ENCODE data around the gene LMLN.

DNA sequence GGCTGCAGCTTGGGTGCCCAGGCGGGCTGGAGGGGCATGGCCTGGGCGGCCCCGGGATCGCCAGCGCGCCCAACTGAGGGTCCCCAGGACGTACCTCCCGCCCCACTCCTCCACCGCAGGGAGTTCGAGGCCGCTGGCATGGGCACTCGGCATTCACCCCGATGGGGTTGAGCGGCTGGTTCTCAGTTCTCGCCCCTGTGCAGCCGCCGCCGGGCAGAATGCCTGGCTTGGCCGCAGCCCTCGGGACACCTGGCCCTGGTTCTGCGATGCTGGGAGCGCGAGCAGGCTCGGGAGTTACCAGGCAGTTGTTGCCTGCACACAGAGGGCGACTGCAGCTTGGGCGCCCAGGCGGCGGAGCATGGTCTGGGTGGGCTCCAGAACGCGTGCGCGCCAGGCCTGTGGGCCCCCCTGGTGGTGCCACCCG is 121.4 kb downstream of the LMLN start:
- TF ChIP-seq, protein P1, sequence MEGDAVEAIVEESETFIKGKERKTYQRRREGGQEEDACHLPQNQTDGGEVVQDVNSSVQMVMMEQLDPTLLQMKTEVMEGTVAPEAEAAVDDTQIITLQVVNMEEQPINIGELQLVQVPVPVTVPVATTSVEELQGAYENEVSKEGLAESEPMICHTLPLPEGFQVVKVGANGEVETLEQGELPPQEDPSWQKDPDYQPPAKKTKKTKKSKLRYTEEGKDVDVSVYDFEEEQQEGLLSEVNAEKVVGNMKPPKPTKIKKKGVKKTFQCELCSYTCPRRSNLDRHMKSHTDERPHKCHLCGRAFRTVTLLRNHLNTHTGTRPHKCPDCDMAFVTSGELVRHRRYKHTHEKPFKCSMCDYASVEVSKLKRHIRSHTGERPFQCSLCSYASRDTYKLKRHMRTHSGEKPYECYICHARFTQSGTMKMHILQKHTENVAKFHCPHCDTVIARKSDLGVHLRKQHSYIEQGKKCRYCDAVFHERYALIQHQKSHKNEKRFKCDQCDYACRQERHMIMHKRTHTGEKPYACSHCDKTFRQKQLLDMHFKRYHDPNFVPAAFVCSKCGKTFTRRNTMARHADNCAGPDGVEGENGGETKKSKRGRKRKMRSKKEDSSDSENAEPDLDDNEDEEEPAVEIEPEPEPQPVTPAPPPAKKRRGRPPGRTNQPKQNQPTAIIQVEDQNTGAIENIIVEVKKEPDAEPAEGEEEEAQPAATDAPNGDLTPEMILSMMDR (IDR thresholded peaks at IDR 0.05): no peak
- TF ChIP-seq ZFX (IDR thresholded peaks at IDR 0.05; ENCODE audit: borderline replicate concordance): no peak
